HT-29 (cell line): ENCODE measurements around the gene FAM171A1. TPM values are rescaled to one million over a fixed set of nuclear protein-coding genes. Genes with fewer than 3 reads are reported as not detected.
"Not testable (repeated sequence)": the region's sequence is repeated elsewhere in the genome, so short reads cannot be mapped to it uniquely, and the experiment has no call there.

Source experiments
- DNase-seq: peaks from one replicate; pipeline ENCODE4 v3.0.0-alpha.2; 2015; ENCODE audit warnings: low spot score
- total RNA-seq: library from RNA; depleted of rRNA; stranded (reverse); fragments of >200 nt; shearing (Covaris generic); gene quantifications from 2 replicates; pipeline ENCODE4 v1.2.3, GENCODE V29; 2014; rRNA removed

FAM171A1 gene
- not detected in 2 replicates for total RNA-seq

GRCh38 chr10:15370856-15371701 lies at the start of gene FAM171A1:
TSS of gene FAM171A1 (minus strand) at chr10:15371289. CDS start at chr10:15371052, 237 bp downstream.
- DNase-seq: no peak

GRCh38 chr10:15420858-15421257 lies 49.8 kb upstream of the FAM171A1 start:
- DNase-seq: no peak

DNA sequence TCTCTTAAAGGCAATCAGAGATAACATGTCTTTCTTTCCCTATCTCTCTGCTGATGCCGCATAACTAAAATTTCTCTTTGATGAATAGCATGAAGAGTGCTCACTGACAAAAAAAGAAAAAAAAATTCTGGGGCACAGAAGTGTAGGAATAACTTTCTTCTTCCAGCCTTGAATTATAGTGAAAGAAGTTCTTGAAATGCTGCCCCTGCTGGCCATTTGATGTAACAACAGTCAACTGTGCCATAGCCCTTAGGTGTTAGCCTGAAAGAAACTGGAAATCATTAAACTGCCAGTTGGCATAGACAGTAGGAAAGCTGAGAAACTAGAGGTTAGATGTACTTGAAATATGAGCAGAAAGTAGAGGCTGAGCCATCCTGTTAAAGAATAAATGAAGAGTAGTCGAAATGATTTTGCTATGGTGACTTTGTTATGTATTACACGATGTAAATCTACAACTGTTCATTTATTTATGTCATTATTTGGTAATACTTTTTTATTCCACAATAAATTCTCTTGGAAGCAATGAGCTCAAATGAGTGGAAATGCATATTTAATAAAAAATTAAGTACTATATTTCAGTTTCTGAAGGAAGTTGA lies 48.3 kb upstream of the FAM171A1 start:
- DNase-seq: peak; percentile 76

DNA sequence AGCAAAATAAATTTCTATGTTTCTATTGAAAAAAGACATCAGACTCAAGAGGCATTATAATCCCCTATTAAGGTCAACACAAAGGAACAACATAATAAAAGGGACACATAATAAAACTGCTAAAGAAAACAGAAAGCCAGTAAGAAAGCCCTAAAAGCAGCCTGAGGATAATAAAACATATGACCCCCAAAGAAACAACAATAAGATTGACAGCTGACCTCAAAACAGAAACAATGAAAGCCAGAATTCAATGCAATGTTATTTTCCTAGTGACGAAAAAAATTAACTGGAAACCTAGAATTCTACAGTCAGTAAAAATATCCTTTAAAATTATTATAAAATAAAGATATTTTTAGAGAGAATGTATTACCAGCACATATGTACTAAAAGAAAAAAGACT lies 44.9 kb upstream of the FAM171A1 start:
- no peak for DNase-seq

- no peak for DNase-seq
Measured at GRCh38 chr10:15411010-15411409, 39.9 kb upstream of the FAM171A1 start.

DNA sequence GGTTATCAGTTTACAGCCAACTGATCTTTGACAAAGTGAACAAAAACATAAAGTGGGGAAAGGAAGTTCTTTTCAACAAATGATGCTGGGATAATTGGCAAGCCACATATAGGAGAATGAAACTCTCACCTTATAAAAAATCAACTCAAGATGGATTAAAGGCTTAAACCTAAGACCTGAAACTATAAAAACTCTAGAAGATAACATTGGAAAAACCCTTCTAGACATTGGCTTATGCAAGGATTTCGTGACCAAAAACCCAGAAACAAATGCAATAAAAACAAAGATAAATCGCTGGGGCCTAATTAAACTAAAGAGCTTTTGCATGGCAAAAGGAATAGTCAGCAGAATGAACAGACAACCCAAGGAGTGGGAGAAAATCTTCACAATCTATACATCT lies 38.3 kb upstream of the FAM171A1 start:
- DNase-seq: not testable (repeated sequence)

DNA sequence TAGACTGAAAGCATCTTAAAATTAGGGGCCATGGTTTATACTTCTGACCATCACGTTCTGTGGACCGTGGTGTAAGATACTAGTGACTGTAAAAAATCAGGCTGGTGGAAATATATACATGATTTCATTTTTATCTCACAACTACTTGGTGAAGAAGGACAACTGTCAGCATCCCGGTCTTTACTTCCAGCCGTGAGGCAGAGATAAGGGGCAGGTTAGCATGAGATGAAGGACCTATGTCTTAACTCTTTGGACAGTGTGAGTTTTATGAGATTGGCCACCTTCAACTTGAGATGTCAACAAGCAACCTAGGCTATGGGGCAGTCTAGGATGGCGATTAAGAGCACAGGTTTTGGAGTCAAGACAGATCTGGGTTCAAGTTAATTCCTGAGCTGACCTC lies 37.5 kb upstream of the FAM171A1 start:
- no peak for DNase-seq

DNA sequence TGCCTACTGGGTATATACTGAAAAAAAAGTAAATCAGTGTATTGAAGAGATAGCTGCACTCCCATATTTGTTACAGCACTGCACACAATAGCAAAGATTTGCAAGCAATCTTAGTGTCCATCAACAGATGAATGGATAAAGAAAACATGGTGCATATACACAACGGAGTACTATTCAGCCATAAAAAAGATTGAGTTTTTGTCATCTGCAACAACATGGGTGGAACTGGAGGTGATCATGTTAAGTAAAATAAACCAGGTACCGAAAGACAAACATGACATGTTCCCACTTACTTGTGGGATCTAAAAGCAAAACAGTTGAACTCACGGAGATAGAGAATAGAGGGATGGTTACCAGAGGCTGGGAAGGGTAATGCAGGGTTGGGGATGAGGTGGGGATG lies 34.2 kb upstream of the FAM171A1 start:
- DNase-seq: no peak

GRCh38 chr10:15401382-15401781 lies 30.3 kb upstream of the FAM171A1 start:
- DNase-seq: no peak

DNA sequence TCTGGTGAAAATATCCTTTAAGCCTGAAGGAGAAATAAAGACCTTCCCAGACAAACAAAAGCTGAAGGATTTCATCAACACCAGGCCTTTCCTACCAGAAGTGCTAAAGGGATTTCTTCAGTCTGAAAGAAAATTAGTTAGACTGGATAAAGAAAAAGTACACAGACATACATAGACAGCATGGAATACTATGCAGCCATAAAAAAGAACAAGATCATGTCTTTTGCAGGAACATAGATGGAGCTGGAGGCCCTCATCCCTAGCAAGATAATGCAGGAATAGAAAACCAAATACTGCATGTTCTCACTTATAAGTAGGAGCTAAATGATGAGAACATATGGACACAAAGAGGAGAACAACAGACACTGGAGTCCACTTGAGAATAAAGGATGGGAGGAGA lies 29.4 kb upstream of the FAM171A1 start:
- DNase-seq: not testable (repeated sequence)

GRCh38 chr10:15399060-15399661 lies 28.1 kb upstream of the FAM171A1 start:
- no peak for DNase-seq

- no peak for DNase-seq
Measured at GRCh38 chr10:15395935-15396334, 24.8 kb upstream of the FAM171A1 start.

DNA sequence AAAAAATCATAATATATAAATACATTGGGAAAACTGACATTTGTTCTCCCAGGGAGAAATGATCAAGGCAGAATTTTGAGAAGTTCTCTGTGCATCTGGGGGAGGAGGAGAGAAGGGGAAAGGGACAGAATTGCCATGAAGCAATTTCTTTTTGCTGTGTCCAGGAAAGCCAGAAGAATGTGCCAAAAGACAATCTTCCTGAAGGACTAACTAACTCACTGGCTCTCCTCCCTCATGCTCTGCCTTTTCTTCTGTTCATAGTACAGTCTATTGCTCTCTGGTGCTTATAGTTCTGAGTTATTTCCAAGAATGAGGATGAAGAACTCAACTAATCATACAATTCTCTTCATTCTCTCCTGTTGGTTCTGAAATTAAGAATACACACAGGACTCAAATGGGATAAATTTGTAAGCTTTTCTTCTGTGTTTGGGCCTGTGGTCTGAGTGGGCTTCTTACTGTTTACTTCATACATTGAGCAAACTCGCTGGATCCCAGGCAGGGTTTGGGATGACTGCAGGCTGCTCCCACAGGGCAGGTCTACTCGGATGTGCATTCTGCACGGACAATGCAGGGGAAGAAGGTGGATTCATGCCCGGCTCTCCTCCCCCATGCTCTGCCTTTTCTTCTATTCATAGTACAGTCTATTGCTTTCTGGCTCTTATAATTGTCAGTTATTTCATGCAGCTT lies 22.2 kb upstream of the FAM171A1 start:
- no peak for DNase-seq

GRCh38 chr10:15391491-15391890 lies 20.4 kb upstream of the FAM171A1 start:
- no peak for DNase-seq

GRCh38 chr10:15388172-15388571 lies 17.1 kb upstream of the FAM171A1 start:
- DNase-seq: not testable (repeated sequence)

DNA sequence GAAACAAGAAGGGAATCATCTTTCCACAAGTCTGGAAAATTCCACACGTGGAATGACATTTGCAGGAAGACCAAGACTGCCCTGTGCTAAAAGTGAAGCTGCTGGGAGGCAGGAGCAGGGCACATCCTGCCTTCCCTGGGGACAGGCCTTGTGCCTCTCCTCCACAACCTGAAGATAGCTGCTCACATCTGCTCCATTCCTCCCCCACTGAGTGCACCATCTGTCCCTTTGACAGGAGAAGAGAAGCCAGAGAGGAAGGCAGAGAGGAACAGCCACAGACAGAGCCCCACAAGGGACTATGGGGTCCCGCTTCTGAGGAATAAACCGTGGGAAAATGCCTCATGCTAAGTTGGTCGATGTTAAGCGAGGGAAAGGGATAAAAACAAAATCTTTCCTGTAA lies 15.9 kb upstream of the FAM171A1 start:
- no peak for DNase-seq

DNA sequence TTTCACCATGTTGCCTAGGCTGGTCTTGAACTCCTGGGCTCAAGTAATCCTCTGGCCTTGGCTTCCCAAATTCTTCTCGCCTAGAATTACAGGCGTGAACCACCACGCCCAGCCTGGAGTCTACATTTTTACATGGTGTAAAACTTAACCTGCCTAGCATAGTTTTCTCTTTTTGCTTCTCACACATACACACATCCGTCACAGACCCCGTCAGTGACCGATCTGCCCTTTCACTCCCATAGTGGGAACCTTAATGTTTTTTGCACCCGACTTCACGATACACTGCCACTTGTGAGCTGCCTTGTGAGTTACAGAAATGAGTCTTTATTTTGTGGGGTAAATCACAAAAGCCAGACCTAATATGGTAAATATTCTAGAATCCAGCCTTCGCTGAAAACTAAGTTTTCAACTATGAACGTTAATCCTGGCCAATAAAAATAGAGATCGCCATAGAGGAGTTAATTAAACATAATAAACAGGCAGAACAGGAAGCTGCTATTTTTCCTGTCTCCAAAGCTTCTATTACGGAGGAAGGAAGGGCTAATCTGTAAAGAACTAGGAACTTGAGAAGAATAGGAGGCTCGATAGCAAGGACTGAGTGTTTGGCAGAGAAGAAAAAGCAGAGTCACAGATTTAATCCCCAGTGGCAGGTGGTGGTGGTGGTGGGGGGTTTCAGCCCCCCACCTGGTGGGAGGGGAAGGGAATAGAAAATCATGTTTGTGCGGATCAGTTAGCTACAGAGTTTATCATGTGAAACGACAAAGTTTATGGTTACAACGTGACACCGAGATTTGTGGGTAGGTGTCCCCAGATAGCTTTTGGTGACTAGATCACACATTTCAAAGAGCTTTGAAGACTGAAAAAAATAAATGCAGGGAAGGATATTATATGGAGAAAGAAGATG lies 14.7 kb upstream of the FAM171A1 start:
- no peak for DNase-seq

DNA sequence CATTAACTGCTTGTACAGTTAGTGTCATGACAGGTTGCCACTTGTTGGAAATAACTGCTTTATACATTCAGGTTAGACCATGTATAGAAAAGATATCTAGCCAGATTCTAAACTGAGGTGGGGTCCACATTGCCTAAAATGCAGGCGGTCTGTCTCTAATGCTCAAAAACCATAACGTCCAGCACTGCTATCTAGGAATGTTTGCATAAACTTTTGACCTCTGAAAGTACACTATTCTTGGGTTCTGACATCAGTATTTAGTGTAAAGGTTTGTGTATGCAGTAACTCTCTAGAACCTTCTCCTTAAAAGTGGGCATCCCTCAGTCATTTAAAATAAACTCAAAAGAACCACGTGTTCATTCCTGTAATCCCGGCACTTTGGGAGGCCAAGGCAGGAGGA lies 10.3 kb upstream of the FAM171A1 start:
- DNase-seq: no peak

DNA sequence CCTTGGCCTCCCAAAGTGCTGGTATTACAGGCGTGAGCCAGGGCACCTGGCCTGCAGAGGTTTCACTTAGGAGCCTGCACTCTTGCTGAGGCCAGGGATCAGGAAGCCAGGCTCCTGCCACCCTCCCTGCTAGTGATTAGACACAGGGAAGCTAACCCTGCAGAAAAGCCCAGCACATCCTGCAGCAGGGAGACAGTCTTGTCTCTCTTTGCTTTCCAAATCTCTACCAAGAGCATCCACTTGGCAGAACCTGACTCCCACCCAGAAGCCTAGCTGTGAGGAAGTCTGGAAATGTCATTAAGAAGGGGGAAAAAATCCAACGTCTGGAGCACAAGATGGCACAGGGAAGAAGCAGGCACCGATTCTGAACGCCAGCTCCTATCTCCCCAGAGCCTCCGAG lies 8.0 kb upstream of the FAM171A1 start:
- no peak for DNase-seq

- no peak for DNase-seq
Measured at GRCh38 chr10:15378569-15378968, 7.5 kb upstream of the FAM171A1 start.

DNA sequence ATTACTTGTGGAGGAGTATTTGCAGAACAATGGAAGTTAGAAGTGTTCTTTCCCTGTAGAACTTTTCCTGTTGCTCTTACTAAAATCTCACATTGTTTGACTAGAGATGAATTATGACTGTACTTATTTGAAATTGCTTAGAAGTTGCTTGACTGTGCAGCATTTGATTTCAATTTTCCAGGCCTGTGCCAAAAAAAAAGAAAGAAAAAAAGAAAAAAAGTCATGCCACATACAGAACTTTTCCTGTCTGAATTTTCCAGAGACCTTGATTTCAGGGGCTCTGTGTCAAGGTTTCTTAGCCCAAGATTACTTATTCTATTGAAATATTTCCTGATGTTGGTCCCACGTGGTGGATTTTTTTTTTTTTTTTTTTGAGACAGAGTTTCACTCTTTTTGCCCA lies 3.5 kb upstream of the FAM171A1 start:
- no peak for DNase-seq
